A172 (cell line): Measurements from ENCODE around the gene MYO1C. TPM values are rescaled to one million over a fixed set of nuclear protein-coding genes. Genes with fewer than 3 reads are reported as not detected.
"Not testable (repeated sequence)": the region's sequence is repeated elsewhere in the genome, so short reads cannot be mapped to it uniquely, and the experiment has no call there.

Source experiments
- DNase-seq: peaks from one replicate; pipeline ENCODE4 v3.0.0-alpha.2; 2015; ENCODE audit warnings: low spot score
- total RNA-seq: library from RNA; depleted of rRNA; stranded (reverse); fragments of >200 nt; shearing (Covaris generic); gene quantifications from 2 replicates; pipeline ENCODE4 v1.2.3, GENCODE V29; 2014; rRNA removed

MYO1C gene
- 148 and 155 TPM in 2 replicates for total RNA-seq

GRCh38 chr17:1492249-1493206, at the start of gene MYO1C:
Gene MYO1C (minus strand): TSS chr17:1492686. CDS start chr17:1492487, 199 bp downstream.
- DNase-seq: no peak

- no peak for DNase-seq
These were observed 49.0 kb upstream of the MYO1C start for GRCh38 chr17:1541367-1541904.

- no peak for DNase-seq
These were observed 47.3 kb upstream of the MYO1C start for GRCh38 chr17:1539811-1540210.

- DNase-seq: no peak
These were observed 43.3 kb upstream of the MYO1C start for GRCh38 chr17:1535737-1536136.

GRCh38 chr17:1533661-1534325, 41.3 kb upstream of the MYO1C start:
- DNase-seq: no peak

GRCh38 chr17:1532836-1533602, 40.5 kb upstream of the MYO1C start:
- no peak for DNase-seq

GRCh38 chr17:1529863-1530262, 37.4 kb upstream of the MYO1C start:
- DNase-seq: no peak

GRCh38 chr17:1526876-1527275, 34.4 kb upstream of the MYO1C start:
- DNase-seq: not testable (repeated sequence)

- DNase-seq: no peak
These were observed 30.1 kb upstream of the MYO1C start for GRCh38 chr17:1522626-1523025.

GRCh38 chr17:1521086-1521640, 28.7 kb upstream of the MYO1C start:
- DNase-seq: no peak

- no peak for DNase-seq
These were observed 27.2 kb upstream of the MYO1C start for GRCh38 chr17:1519678-1520077.

- DNase-seq: no peak
These were observed 25.9 kb upstream of the MYO1C start for GRCh38 chr17:1518410-1518809.

- DNase-seq: peak; percentile 95
These were observed 24.1 kb upstream of the MYO1C start, which contains the start of gene INPP5K for GRCh38 chr17:1516388-1517161. Gene INPP5K (minus strand): TSS chr17:1516612. CDS start chr17:1516499, 113 bp downstream.

GRCh38 chr17:1515640-1516387, 23.3 kb upstream of the MYO1C start:
- peak; percentile 83 for DNase-seq

- no peak for DNase-seq
These were observed 19.9 kb upstream of the MYO1C start for GRCh38 chr17:1512351-1512750.

- DNase-seq: no peak
These were observed 19.4 kb upstream of the MYO1C start for GRCh38 chr17:1511756-1512321.

- DNase-seq: no peak
These were observed 18.8 kb upstream of the MYO1C start for GRCh38 chr17:1511290-1511689.

- DNase-seq: no peak
These were observed 16.9 kb upstream of the MYO1C start for GRCh38 chr17:1509290-1509881.

GRCh38 chr17:1508709-1509108, 16.2 kb upstream of the MYO1C start:
- not testable (repeated sequence) for DNase-seq
